Thoracic aorta (tissue), 2 donors: ENCODE measurements around the gene FURIN. TPM values are rescaled to one million over a fixed set of nuclear protein-coding genes. Genes with fewer than 3 reads are reported as not detected.

Experiments
- ATAC-seq: fragments of 150-250 bp; one replicate; pipeline ENCODE4 v1.8.0; 2017; ENCODE audit warnings: low read depth; ENCODE audit not compliant: insufficient number of reproducible peaks, low FRiP score
- DNase-seq: peaks from one replicate; pipeline ENCODE4 v3.0.0-alpha.2; 2020; ENCODE audit warnings: low spot score
- H3K27ac ChIP-seq, 2 donors: fragments of 200-600 bp; sonication (generic); 1 replicate in 1 of 2; 2 replicates in 1 of 2; pipeline ENCODE4 v1.5.1; 2016; ENCODE audit warnings: mild to moderate bottlenecking in 2 of 2, moderate library complexity in 2 of 2
- H3K27me3 ChIP-seq: fragments of 200-600 bp; sonication (generic); replicated peaks from 2 replicates; pipeline ENCODE4 v1.6.0; 2016; ENCODE audit warnings: mild to moderate bottlenecking; ENCODE audit not compliant: insufficient read depth
- H3K36me3 ChIP-seq: fragments of 200-600 bp; sonication (generic); one replicate; pipeline ENCODE4 v1.5.1; 2016
- H3K4me1 ChIP-seq, 2 donors: fragments of 200-600 bp; sonication (generic); 1 replicate in 1 of 2; 2 replicates in 1 of 2; pipeline versions ENCODE4 v1.5.1 to v1.6.0; 2016; ENCODE audit warnings: low read depth in 2 of 2, mild to moderate bottlenecking in 1 of 2; ENCODE audit not compliant: control insufficient read depth in 1 of 2
- H3K4me3 ChIP-seq: fragments of 200-600 bp; sonication (generic); 2 replicates; pipeline ENCODE4 v1.5.1; 2016; ENCODE audit warnings: mild to moderate bottlenecking
- H3K9me3 ChIP-seq: fragments of 200-600 bp; sonication (generic); 2 replicates; pipeline ENCODE4 v1.5.1; 2016
- total RNA-seq, 2 donors: library from RNA; depleted of rRNA; stranded (reverse); fragments of >200 nt; gene quantifications; one replicate each; pipeline versions ENCODE4 v1.1.0 to v1.2.3, GENCODE V29; 2016
- TF ChIP-seq, protein P1 (sequence below): fragments of 200-600 bp; sonication (generic); IDR thresholded peaks from one replicate; pipeline ENCODE4 v1.5.1; 2019; ENCODE audit warnings: antibody characterized with exemption

FURIN gene
- total RNA-seq, 2 donors from 2014 or later, result 78.4 to 89.7 TPM

DNA sequence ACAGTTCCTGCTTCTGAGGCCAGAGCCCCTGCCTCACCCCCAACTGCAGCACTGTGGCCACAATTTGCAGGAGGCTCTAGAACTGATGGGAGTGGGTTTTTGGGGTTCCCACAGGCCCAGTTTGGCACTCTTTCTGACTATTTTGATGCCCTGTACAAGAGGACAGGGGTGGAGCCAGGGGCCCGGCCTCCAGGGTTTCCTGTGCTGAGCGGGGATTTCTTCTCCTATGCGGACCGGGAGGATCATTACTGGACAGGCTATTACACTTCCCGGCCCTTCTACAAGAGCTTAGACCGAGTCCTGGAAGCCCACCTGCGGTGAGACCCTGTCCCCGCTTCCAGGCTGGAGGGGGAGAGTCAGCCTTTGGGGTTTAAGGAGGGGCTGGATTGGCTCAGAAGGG, 41.6 kb downstream of the FURIN start:
- DNase-seq, result no peak
- Histone ChIP-seq H3K27ac (no peak overlapping the region), H3K36me3 (peaks cover 80% of the 10 kb centered on the region), H3K4me1 (no peaks in the 10 kb centered on the region), H3K27me3 (no peaks in the 10 kb centered on the region), H3K9me3 (no peaks in the 10 kb centered on the region), H3K4me3 (no peak overlapping the region)
- TF ChIP-seq, protein P1, sequence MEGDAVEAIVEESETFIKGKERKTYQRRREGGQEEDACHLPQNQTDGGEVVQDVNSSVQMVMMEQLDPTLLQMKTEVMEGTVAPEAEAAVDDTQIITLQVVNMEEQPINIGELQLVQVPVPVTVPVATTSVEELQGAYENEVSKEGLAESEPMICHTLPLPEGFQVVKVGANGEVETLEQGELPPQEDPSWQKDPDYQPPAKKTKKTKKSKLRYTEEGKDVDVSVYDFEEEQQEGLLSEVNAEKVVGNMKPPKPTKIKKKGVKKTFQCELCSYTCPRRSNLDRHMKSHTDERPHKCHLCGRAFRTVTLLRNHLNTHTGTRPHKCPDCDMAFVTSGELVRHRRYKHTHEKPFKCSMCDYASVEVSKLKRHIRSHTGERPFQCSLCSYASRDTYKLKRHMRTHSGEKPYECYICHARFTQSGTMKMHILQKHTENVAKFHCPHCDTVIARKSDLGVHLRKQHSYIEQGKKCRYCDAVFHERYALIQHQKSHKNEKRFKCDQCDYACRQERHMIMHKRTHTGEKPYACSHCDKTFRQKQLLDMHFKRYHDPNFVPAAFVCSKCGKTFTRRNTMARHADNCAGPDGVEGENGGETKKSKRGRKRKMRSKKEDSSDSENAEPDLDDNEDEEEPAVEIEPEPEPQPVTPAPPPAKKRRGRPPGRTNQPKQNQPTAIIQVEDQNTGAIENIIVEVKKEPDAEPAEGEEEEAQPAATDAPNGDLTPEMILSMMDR, result no peak
- ATAC-seq, result no peak

DNA sequence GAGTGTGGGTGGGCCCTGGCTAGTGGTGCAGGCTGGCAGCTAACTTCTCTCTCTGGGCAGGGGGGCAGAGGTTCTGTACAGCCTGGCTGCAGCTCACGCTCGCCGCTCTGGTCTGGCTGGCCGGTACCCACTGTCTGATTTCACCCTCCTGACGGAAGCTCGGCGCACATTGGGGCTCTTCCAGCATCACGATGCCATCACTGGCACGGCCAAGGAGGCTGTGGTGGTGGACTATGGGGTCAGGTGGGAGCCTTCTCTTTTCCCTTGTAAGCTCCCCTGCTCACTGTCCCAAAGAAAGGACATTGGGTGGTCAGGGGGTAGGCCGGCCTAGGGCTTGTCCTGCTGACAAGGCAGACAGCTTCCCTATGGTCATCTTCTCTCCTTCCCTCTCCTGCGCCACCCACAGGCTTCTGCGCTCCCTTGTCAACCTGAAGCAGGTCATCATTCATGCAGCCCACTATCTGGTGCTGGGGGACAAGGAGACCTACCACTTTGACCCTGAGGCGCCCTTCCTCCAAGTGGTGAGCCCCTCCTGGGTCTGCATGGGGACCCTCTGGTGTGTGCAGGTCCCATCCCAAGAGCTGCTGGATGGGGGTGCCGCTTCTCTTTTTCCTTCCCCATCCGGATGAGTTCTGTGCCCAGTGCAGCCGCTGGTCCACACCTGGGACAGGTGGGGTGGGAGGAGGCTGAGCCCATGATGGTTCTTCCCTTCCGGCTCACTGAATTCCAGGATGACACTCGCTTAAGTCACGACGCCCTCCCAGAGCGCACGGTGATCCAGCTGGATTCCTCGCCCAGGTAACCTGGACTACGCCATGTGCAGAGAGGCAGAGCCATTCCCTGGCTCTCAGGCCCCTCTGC, 42.3 kb downstream of the FURIN start:
- Histone ChIP-seq H3K36me3 (peaks cover 79% of the 10 kb centered on the region), H3K4me3 (no peak overlapping the region), H3K4me1 (no peaks in the 10 kb centered on the region), H3K27me3 (no peaks in the 10 kb centered on the region), H3K27ac (no peak overlapping the region), H3K9me3 (no peaks in the 10 kb centered on the region)
- TF ChIP-seq, protein P1, result no peak
- ATAC-seq (no peak), DNase-seq (no peak)

DNA sequence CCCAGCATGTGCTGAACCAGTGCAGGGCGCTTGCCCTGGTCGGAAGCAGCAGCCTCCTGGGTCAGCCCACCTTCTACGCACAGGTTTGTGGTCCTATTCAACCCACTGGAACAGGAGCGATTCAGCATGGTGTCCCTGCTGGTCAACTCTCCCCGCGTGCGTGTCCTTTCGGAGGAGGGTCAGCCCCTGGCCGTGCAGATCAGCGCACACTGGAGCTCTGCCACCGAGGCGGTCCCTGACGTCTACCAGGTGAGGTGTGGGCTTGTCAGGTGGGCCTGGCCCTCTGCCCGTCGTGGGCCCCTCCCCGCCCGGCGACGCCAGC, 42.9 kb downstream of the FURIN start:
- H3K4me3 ChIP-seq, result no peak overlapping the region
- no peaks in the 10 kb centered on the region for H3K27me3 ChIP-seq
- no peak for ATAC-seq
- TF ChIP-seq, protein P1, result no peak
- H3K27ac ChIP-seq, result no peak overlapping the region
- DNase-seq, result no peak
- H3K9me3 ChIP-seq, result no peaks in the 10 kb centered on the region
- H3K36me3 ChIP-seq, result peaks cover 79% of the 10 kb centered on the region
- H3K4me1 ChIP-seq, result no peaks in the 10 kb centered on the region

DNA sequence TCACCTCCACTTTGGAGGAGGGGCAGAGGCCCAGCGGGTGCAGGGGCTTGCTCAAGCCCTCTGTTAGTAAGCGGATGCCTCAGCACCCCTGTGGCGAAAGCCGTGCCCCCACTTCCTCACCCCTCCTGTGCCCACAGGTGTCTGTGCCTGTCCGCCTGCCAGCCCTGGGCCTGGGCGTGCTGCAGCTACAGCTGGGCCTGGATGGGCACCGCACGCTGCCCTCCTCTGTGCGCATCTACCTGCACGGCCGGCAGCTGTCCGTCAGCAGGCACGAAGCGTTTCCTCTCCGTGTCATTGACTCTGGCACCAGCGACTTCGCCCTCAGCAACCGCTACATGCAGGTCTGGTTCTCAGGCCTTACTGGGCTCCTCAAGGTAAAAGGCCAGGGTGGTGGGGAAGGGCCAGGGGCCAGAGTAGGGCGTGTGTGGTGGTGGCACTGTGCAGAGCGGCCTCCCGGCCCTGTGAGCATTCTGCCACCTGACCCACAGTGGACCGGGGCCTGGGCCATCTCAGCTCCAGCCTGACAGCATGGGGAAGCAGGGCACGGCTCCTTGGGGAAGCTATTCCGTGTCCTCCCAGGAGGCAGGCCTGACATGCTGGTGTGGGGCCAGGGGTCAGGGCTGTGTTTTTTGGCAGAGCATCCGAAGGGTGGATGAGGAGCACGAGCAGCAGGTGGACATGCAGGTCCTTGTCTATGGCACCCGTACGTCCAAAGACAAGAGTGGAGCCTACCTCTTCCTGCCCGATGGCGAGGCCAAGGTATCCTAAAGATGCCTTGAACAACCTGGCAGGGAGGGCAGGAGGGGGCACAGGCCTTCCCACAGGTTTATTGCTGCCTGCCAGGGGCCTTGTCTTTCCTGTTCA, 43.8 kb downstream of the FURIN start:
- Histone ChIP-seq H3K4me3 (no peak overlapping the region), H3K27me3 (no peaks in the 10 kb centered on the region), H3K4me1 (no peaks in the 10 kb centered on the region), H3K36me3 (peaks cover 79% of the 10 kb centered on the region), H3K27ac (no peak overlapping the region), H3K9me3 (no peaks in the 10 kb centered on the region)
- TF ChIP-seq, protein P1, result no peak
- ATAC-seq (no peak), DNase-seq (no peak)

DNA sequence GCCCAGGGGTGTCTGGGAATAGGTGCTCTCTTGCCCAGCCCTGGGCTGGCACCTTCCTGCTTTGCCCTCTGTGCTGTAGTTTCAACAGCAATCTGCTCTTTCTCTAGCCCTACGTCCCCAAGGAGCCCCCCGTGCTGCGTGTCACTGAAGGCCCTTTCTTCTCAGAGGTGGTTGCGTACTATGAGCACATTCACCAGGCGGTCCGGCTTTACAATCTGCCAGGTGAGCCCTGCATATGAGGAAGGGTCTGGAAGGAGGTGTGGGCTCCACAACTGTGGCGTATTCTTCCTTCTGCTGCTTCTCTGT, 44.3 kb downstream of the FURIN start:
- Histone ChIP-seq H3K36me3 (peaks cover 79% of the 10 kb centered on the region), H3K4me3 (no peak overlapping the region), H3K4me1 (no peaks in the 10 kb centered on the region), H3K9me3 (no peaks in the 10 kb centered on the region), H3K27me3 (no peaks in the 10 kb centered on the region), H3K27ac (no peak overlapping the region)
- no peak for DNase-seq
- ATAC-seq, result no peak
- TF ChIP-seq, protein P1, result no peak
